HL-60 (cell line): ENCODE results near the gene DDX49.

Source experiments
- DNase-seq, 2 experiments: peaks; one replicate each; pipeline ENCODE4 v3.0.0-alpha.2; 2010 to 2020; ENCODE audit warnings: low read depth in 1 of 2, low spot score in 1 of 2
- H3K27ac ChIP-seq: fragments of 250-450 bp; sonication (Bioruptor Pico); replicated peaks from 2 replicates; pipeline ENCODE4 v1.5.1; 2020; ENCODE audit warnings: mild to moderate bottlenecking, moderate library complexity
- H3K27me3 ChIP-seq: fragments of 250-450 bp; sonication (Bioruptor Pico); 2 replicates; pipeline ENCODE4 v1.5.1; 2021; ENCODE audit warnings: mild to moderate bottlenecking, moderate library complexity; ENCODE audit not compliant: insufficient read depth, poor library complexity, severe bottlenecking
- H3K4me3 ChIP-seq: replicated peaks from 2 replicates; pipeline ENCODE4 v1.5.1; 2011; ENCODE audit warnings: mild to moderate bottlenecking, control low read depth, low read length; ENCODE audit not compliant: insufficient read depth
- GABPA ChIP-seq: IDR thresholded peaks from 2 replicates; pipeline ENCODE4 v1.6.1; 2012; ENCODE audit warnings: low read depth
- POLR2AphosphoS5 ChIP-seq: IDR thresholded peaks from 2 replicates; pipeline ENCODE4 v1.6.1; 2012; ENCODE audit warnings: low read depth
- SPI1 ChIP-seq: IDR thresholded peaks from 2 replicates; pipeline ENCODE4 v1.6.1; 2012; ENCODE audit warnings: low read depth, mild to moderate bottlenecking, borderline replicate concordance
- TF ChIP-seq, protein P1 (sequence below): IDR thresholded peaks from one replicate; pipeline ENCODE4 v1.5.1; 2011; ENCODE audit warnings: low read length, control low read depth, inconsistent platforms; ENCODE audit not compliant: insufficient read depth
- TF ChIP-seq, protein P2 (sequence below): IDR thresholded peaks from 2 replicates; pipeline ENCODE4 v1.6.1; 2012; ENCODE audit warnings: low read depth; ENCODE audit not compliant: insufficient replicate concordance

DDX49 gene

DNA sequence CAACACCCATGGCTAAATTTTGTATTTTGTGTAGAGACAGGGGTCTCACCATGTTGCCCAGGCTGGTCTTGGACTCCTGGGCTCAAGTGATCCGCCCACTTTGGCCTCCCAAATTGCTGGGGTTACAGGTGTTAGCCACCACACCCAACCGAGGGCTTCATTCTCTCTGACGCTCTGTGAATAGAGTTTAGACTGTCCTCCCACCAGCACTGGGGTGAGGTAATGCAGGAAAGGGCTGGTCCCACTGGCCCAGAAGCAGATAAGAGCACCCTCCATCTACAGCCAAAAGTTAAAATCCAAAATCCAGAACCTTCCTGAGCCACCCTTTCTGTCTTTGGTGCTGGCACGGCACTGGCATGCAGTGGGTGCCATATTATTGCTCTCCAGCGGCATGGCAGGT, 53.3 kb downstream of the DDX49 start:
- Histone ChIP-seq H3K27ac (peak overlapping the region; percentile 98), H3K4me3 (no peak overlapping the region), H3K27me3 (no peaks in the 10 kb centered on the region)
- no peak for TF ChIP-seq SPI1
- TF ChIP-seq POLR2AphosphoS5 = no peak; the same call in 1 of the 2 replicates
- TF ChIP-seq, protein P1, sequence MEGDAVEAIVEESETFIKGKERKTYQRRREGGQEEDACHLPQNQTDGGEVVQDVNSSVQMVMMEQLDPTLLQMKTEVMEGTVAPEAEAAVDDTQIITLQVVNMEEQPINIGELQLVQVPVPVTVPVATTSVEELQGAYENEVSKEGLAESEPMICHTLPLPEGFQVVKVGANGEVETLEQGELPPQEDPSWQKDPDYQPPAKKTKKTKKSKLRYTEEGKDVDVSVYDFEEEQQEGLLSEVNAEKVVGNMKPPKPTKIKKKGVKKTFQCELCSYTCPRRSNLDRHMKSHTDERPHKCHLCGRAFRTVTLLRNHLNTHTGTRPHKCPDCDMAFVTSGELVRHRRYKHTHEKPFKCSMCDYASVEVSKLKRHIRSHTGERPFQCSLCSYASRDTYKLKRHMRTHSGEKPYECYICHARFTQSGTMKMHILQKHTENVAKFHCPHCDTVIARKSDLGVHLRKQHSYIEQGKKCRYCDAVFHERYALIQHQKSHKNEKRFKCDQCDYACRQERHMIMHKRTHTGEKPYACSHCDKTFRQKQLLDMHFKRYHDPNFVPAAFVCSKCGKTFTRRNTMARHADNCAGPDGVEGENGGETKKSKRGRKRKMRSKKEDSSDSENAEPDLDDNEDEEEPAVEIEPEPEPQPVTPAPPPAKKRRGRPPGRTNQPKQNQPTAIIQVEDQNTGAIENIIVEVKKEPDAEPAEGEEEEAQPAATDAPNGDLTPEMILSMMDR = no peak
- TF ChIP-seq, protein P2, sequence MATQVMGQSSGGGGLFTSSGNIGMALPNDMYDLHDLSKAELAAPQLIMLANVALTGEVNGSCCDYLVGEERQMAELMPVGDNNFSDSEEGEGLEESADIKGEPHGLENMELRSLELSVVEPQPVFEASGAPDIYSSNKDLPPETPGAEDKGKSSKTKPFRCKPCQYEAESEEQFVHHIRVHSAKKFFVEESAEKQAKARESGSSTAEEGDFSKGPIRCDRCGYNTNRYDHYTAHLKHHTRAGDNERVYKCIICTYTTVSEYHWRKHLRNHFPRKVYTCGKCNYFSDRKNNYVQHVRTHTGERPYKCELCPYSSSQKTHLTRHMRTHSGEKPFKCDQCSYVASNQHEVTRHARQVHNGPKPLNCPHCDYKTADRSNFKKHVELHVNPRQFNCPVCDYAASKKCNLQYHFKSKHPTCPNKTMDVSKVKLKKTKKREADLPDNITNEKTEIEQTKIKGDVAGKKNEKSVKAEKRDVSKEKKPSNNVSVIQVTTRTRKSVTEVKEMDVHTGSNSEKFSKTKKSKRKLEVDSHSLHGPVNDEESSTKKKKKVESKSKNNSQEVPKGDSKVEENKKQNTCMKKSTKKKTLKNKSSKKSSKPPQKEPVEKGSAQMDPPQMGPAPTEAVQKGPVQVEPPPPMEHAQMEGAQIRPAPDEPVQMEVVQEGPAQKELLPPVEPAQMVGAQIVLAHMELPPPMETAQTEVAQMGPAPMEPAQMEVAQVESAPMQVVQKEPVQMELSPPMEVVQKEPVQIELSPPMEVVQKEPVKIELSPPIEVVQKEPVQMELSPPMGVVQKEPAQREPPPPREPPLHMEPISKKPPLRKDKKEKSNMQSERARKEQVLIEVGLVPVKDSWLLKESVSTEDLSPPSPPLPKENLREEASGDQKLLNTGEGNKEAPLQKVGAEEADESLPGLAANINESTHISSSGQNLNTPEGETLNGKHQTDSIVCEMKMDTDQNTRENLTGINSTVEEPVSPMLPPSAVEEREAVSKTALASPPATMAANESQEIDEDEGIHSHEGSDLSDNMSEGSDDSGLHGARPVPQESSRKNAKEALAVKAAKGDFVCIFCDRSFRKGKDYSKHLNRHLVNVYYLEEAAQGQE = no peak
- TF ChIP-seq GABPA = no peak
- no peak for DNase-seq

DNA sequence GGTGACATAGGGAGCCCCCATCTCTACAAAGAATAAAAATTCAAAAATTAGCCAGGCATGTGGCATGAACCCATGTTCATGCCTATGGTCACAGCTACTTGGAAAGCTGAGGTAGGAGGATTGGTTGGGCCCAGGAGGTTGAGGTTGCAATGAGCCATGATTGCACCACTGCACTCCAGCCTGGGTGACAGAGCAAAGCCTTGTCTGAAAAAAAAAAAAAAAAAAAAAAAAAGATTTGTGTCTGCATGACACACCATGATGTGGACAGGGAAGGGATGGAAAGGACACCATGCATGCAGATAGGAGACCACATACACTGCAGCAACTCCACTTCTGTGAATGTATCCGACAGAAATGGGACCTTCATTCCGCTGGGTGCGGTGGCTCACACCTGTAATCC, 55.5 kb downstream of the DDX49 start:
- peak; percentile 29 to 80 for DNase-seq
- Histone ChIP-seq H3K27me3 (no peaks in the 10 kb centered on the region), H3K4me3 (no peak overlapping the region), H3K27ac (peak overlapping the region; percentile 98)
- TF ChIP-seq GABPA (no peak), POLR2AphosphoS5 (no peak), SPI1 (no peak)
- TF ChIP-seq, protein P1 = no peak
- TF ChIP-seq, protein P2 = no peak

DNA sequence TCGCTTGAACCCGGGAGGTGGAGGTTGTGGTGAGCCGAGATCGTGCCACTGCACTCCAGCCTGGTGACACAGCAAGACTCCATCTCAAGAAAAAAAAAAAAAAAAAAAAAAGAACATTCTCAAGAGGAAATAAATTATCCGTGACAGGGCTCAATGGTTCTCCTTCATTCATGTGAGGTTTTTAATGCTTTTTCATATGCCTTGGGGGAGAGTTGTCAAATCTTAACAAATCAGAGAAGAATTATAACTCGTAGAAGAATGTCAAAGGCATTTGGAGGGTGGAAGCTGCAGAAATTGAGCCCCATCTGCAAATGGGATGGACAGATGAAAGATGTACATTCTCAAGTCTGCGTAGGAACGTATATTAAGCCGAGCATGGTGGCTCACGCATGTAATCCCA, 56.4 kb downstream of the DDX49 start:
- no peak for DNase-seq
- no peak for TF ChIP-seq POLR2AphosphoS5
- no peak overlapping the region; the same call in 1 of the 2 replicates for H3K27ac ChIP-seq
- no peak overlapping the region for H3K4me3 ChIP-seq
- H3K27me3 ChIP-seq = no peaks in the 10 kb centered on the region
